ENCODE data around the gene SHC2. TPM values are rescaled to one million over a fixed set of nuclear protein-coding genes. Genes with fewer than 3 reads are reported as not detected.
"Not testable (repeated sequence)": the region's sequence is repeated elsewhere in the genome, so short reads cannot be mapped to it uniquely, and the experiment has no call there.

Gene SHC2
- total RNA-seq, 2 donors from 2014 or later: 21.0 to 21.9 TPM

- intact Hi-C loops (cut with DNase I): no loop called here
- DNase-seq (ENCODE audit: low spot score): peak; percentile 46
Observed at GRCh38 chr19:402786-403185, 58.0 kb downstream of the SHC2 start.

GRCh38 chr19:401866-402511, 58.8 kb downstream of the SHC2 start:
- intact Hi-C loops (cut with DNase I): no loop called here
- DNase-seq (ENCODE audit: low spot score): peak; percentile 54

- DNase-seq (ENCODE audit: low spot score): peak; percentile 75
- intact Hi-C loops (cut with DNase I): no loop called here
Observed at GRCh38 chr19:400976-401865, 59.6 kb downstream of the SHC2 start.

- DNase-seq (ENCODE audit: low spot score): peak; percentile 58
- intact Hi-C loops (cut with DNase I): no loop called here
Observed at GRCh38 chr19:399370-399769, 61.5 kb downstream of the SHC2 start.

GRCh38 chr19:398719-399118, 62.1 kb downstream of the SHC2 start:
- intact Hi-C loops (cut with DNase I): no loop called here
- DNase-seq (ENCODE audit: low spot score): peak; percentile 76

- intact Hi-C loops (cut with DNase I): no loop called here
- DNase-seq (ENCODE audit: low spot score): peak; percentile 69
Observed at GRCh38 chr19:397941-398706, 62.7 kb downstream of the SHC2 start.

- peak; percentile 74 for DNase-seq (ENCODE audit: low spot score)
- intact Hi-C loops (cut with DNase I): no loop called here
Observed at GRCh38 chr19:397321-397720, 63.5 kb downstream of the SHC2 start.

GRCh38 chr19:395467-395866, 65.4 kb downstream of the SHC2 start:
- DNase-seq (ENCODE audit: low spot score): no peak
- intact Hi-C loops (cut with DNase I): no loop called here

GRCh38 chr19:394857-395256, 66.0 kb downstream of the SHC2 start:
- DNase-seq (ENCODE audit: low spot score); intact Hi-C loops (cut with DNase I): not testable (repeated sequence)

- intact Hi-C loops (cut with DNase I); DNase-seq (ENCODE audit: low spot score): not testable (repeated sequence)
Observed at GRCh38 chr19:393560-393959, 67.3 kb downstream of the SHC2 start.

GRCh38 chr19:392375-392970, 68.4 kb downstream of the SHC2 start:
- DNase-seq (ENCODE audit: low spot score): peak; percentile 53
- intact Hi-C loops (cut with DNase I): no loop called here

- intact Hi-C loops (cut with DNase I): no loop called here
- DNase-seq (ENCODE audit: low spot score): peak; percentile 73
Observed at GRCh38 chr19:391726-392374, 69.0 kb downstream of the SHC2 start.

GRCh38 chr19:391207-391557, 69.7 kb downstream of the SHC2 start:
- intact Hi-C loops (cut with DNase I): no loop called here
- DNase-seq (ENCODE audit: low spot score): no peak

- intact Hi-C loops (cut with DNase I): no loop called here
- peak; percentile 50 for DNase-seq (ENCODE audit: low spot score)
Observed at GRCh38 chr19:390386-391206, 70.2 kb downstream of the SHC2 start.

- peak; percentile 31 for DNase-seq (ENCODE audit: low spot score)
- intact Hi-C loops (cut with DNase I): loop anchor here in 1 of 2 donors (10.0 kb wide), 1 partner anchor 85 kb away; a partner anchor contains a TSS
Observed at GRCh38 chr19:389935-390289, 70.9 kb downstream of the SHC2 start.

GRCh38 chr19:389255-389934, 71.4 kb downstream of the SHC2 start:
- intact Hi-C loops (cut with DNase I): loop anchor here in 1 of 2 donors (10.0 kb wide), 1 partner anchor 85 kb away; a partner anchor contains a TSS
- DNase-seq (ENCODE audit: low spot score): peak; percentile 62

- intact Hi-C loops (cut with DNase I): loop anchor here in 1 of 2 donors (10.0 kb wide), 1 partner anchor 86 kb away; a partner anchor contains a TSS
- DNase-seq (ENCODE audit: low spot score): peak; percentile 45
Observed at GRCh38 chr19:388691-389090, 72.1 kb downstream of the SHC2 start.

- intact Hi-C loops (cut with DNase I): loop anchor here in 1 of 2 donors (10.0 kb wide), 1 partner anchor 87 kb away; a partner anchor contains a TSS
- peak; percentile 69 for DNase-seq (ENCODE audit: low spot score)
Observed at GRCh38 chr19:387777-388176, 73.1 kb downstream of the SHC2 start.
